ENCODE data around the gene MAX. TPM values are rescaled to one million over a fixed set of nuclear protein-coding genes. Genes with fewer than 3 reads are reported as not detected.
A peak's percentile ranks its signal among the peaks of the same experiment; 100 is the strongest.

The MAX gene
- total and polyA plus RNA-seq, 2 experiments from 2014 or later, result 25.0 to 27.7 TPM

GRCh38 chr14:65062096-65063075, 39.9 kb downstream of the MAX start:
- Mint-ChIP-seq H3K9me3 (no peaks in the 10 kb centered on the region), H3K36me3 (ENCODE audit: low read depth) (peaks cover 46% of the 10 kb centered on the region)
- no peak overlapping the region for H3K4me2 ChIP-seq

GRCh38 chr14:65057695-65058094, 44.6 kb downstream of the MAX start:
- Mint-ChIP-seq H3K36me3 (ENCODE audit: low read depth) (peaks cover 20% of the 10 kb centered on the region), H3K27ac (no peak overlapping the region)
- TF ChIP-seq POLR2AphosphoS5 (IDR thresholded peaks at IDR 0.05; ENCODE audit: low read depth) (no peak), JUNB (IDR thresholded peaks at IDR 0.05; ENCODE audit: unreplicated experiment) (no peak), ZNF462 (CRISPR knock-in tag; IDR thresholded peaks at IDR 0.05) (no peak), EZH2phosphoT487 (IDR thresholded peaks at IDR 0.05; ENCODE audit: unreplicated experiment) (no peak), ZNF114 (CRISPR knock-in tag; IDR thresholded peaks at IDR 0.05) (no peak), ZNF331 (CRISPR knock-in tag; IDR thresholded peaks at IDR 0.05; ENCODE audit: low read depth) (no peak), NANOG (IDR thresholded peaks at IDR 0.05; ENCODE audit: borderline replicate concordance) (no peak), STAT1 (IDR thresholded peaks at IDR 0.05; ENCODE audit: unreplicated experiment) (no peak), EZH2 (IDR thresholded peaks at IDR 0.05; ENCODE audit: low read depth, unreplicated experiment) (no peak)
- TF ChIP-seq, protein P1, sequence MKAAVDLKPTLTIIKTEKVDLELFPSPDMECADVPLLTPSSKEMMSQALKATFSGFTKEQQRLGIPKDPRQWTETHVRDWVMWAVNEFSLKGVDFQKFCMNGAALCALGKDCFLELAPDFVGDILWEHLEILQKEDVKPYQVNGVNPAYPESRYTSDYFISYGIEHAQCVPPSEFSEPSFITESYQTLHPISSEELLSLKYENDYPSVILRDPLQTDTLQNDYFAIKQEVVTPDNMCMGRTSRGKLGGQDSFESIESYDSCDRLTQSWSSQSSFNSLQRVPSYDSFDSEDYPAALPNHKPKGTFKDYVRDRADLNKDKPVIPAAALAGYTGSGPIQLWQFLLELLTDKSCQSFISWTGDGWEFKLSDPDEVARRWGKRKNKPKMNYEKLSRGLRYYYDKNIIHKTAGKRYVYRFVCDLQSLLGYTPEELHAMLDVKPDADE (IDR thresholded peaks at IDR 0.05), result no peak
- TF ChIP-seq, protein P2, sequence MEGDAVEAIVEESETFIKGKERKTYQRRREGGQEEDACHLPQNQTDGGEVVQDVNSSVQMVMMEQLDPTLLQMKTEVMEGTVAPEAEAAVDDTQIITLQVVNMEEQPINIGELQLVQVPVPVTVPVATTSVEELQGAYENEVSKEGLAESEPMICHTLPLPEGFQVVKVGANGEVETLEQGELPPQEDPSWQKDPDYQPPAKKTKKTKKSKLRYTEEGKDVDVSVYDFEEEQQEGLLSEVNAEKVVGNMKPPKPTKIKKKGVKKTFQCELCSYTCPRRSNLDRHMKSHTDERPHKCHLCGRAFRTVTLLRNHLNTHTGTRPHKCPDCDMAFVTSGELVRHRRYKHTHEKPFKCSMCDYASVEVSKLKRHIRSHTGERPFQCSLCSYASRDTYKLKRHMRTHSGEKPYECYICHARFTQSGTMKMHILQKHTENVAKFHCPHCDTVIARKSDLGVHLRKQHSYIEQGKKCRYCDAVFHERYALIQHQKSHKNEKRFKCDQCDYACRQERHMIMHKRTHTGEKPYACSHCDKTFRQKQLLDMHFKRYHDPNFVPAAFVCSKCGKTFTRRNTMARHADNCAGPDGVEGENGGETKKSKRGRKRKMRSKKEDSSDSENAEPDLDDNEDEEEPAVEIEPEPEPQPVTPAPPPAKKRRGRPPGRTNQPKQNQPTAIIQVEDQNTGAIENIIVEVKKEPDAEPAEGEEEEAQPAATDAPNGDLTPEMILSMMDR (conservative IDR thresholded peaks at IDR 0.05; ENCODE audit: low read depth in 2 of 2), result no peak

More at GRCh38 chr14:65062096-65063075, 39.9 kb downstream of the MAX start:
- no peaks in the 10 kb centered on the region for H3K79me2 ChIP-seq (replicated peaks; ENCODE audit: insufficient read depth)
- H3K4me3 ChIP-seq, result no peak overlapping the region
- TF ChIP-seq EZH2 (IDR thresholded peaks at IDR 0.05; ENCODE audit: low read depth, unreplicated experiment), result no peak
- no peak for TF ChIP-seq ZNF114 (CRISPR knock-in tag; IDR thresholded peaks at IDR 0.05)
- TF ChIP-seq POLR2AphosphoS5 (IDR thresholded peaks at IDR 0.05; ENCODE audit: low read depth), result no peak
- TF ChIP-seq JUNB (IDR thresholded peaks at IDR 0.05; ENCODE audit: unreplicated experiment), result no peak
- DNase-seq (ENCODE audit: low spot score), result no peak
- no peaks in the 10 kb centered on the region for H3F3A ChIP-seq (replicated peaks; ENCODE audit: low read depth)
- peaks cover 6% of the 10 kb centered on the region; the same call in 1 of the 2 replicates for H3K36me3 ChIP-seq (ENCODE audit: insufficient read depth)
- ATAC-seq, result no peak
- H3K4me1 ChIP-seq (ENCODE audit: insufficient read depth), result no peaks in the 10 kb centered on the region
- H3K9me2 ChIP-seq (ENCODE audit: insufficient read depth), result no peaks in the 10 kb centered on the region
- no peak overlapping the region for H2AFZ ChIP-seq
- H3K27ac Mint-ChIP-seq, result no peak overlapping the region; the same call in 1 of the 2 replicates
- no peak overlapping the region for H3K27ac ChIP-seq (ENCODE audit: low read depth)
- no peaks in the 10 kb centered on the region for H3K27me3 Mint-ChIP-seq (ENCODE audit: insufficient read depth, low read depth, poor library complexity)
- no peaks in the 10 kb centered on the region for H3K4me1 Mint-ChIP-seq
- H3K27me3 ChIP-seq (ENCODE audit: insufficient read depth), result no peaks in the 10 kb centered on the region
- H3K4me3 Mint-ChIP-seq, result no peak overlapping the region
- no peaks in the 10 kb centered on the region for H4K20me1 ChIP-seq (replicated peaks; ENCODE audit: insufficient read depth)

More at GRCh38 chr14:65057695-65058094, 44.6 kb downstream of the MAX start:
- Mint-ChIP-seq H3K4me1 (peaks cover 2% of the 10 kb centered on the region; the same call in 2 of the 3 replicates), H3K9me3 (no peaks in the 10 kb centered on the region), H3K27me3 (ENCODE audit: insufficient read depth, low read depth, poor library complexity) (no peaks in the 10 kb centered on the region), H3K4me3 (no peak overlapping the region)
- H4K20me1 ChIP-seq (replicated peaks; ENCODE audit: insufficient read depth), result 0 out of 2 replicates have a peak, but pooled peaks cover 4% of the 10 kb centered on the region
- DNase-seq (ENCODE audit: low spot score), result no peak
- no peaks in the 10 kb centered on the region for H3F3A ChIP-seq (replicated peaks; ENCODE audit: low read depth)
- H2AFZ ChIP-seq, result no peak overlapping the region
- ATAC-seq, result no peak
- no peaks in the 10 kb centered on the region for H3K79me2 ChIP-seq (replicated peaks; ENCODE audit: insufficient read depth)
- H3K4me1 ChIP-seq (ENCODE audit: insufficient read depth), result no peaks in the 10 kb centered on the region
- H3K9me2 ChIP-seq (ENCODE audit: insufficient read depth), result no peaks in the 10 kb centered on the region
- H3K27ac ChIP-seq (ENCODE audit: low read depth), result 0 out of 2 replicates have a peak overlapping the region, but pooled peaks have one; percentile 39
- H3K4me2 ChIP-seq, result no peak overlapping the region
- H3K4me3 ChIP-seq, result no peak overlapping the region
- H3K27me3 ChIP-seq (ENCODE audit: insufficient read depth), result no peaks in the 10 kb centered on the region
- H3K36me3 ChIP-seq (ENCODE audit: insufficient read depth), result peaks cover 9% of the 10 kb centered on the region; the same call in 1 of the 2 replicates

Measured in GM23338 (cell line).